Lung microvascular endothelial cell (primary cell): Measurements from ENCODE around the gene KLHL40. TPM values are rescaled to one million over a fixed set of nuclear protein-coding genes. Genes with fewer than 3 reads are reported as not detected.

ENCODE experiments used
- DNase-seq, 2 donors: peaks; one replicate each; pipeline versions ENCODE4 v3.0.0 to v3.0.0-alpha.2; 2010; ENCODE audit warnings: low read depth in 2 of 2
- total RNA-seq: library from RNA; depleted of rRNA; stranded (reverse); fragments of >200 nt; gene quantifications from 2 replicates; pipeline ENCODE4 v1.2.1, GENCODE V29; 2014

The KLHL40 gene, protein sequence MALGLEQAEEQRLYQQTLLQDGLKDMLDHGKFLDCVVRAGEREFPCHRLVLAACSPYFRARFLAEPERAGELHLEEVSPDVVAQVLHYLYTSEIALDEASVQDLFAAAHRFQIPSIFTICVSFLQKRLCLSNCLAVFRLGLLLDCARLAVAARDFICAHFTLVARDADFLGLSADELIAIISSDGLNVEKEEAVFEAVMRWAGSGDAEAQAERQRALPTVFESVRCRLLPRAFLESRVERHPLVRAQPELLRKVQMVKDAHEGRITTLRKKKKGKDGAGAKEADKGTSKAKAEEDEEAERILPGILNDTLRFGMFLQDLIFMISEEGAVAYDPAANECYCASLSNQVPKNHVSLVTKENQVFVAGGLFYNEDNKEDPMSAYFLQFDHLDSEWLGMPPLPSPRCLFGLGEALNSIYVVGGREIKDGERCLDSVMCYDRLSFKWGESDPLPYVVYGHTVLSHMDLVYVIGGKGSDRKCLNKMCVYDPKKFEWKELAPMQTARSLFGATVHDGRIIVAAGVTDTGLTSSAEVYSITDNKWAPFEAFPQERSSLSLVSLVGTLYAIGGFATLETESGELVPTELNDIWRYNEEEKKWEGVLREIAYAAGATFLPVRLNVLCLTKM
- not detected in 2 replicates for total RNA-seq

- no peak for DNase-seq
Observed at GRCh38 chr3:42685363-42685881, at the start of gene KLHL40. Gene KLHL40 (plus strand): TSS chr3:42685537. CDS start chr3:42685619, 82 bp downstream.

DNA sequence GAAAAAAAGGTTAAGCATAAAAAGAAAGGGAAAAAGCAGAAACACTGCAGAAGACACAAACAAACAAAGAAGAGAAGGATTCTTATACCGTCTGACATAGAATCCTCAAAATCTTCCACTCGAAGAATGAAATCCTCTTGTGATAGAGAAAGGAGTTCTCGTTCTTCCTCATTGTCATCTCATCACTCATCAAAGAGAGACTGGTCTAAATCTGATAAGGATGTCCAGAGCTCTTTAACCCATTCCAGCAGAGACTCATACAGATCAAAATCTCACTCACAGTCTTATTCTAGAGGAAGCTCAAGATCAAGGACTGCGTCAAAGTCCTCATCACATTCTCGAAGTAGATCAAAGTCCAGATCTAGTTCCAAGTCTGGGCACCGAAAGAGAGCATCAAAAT, 48.3 kb upstream of the KLHL40 start:
- DNase-seq: no peak

- peak in 1 of 2 donors; percentile 28 for DNase-seq
Observed at GRCh38 chr3:42638339-42638842, 46.9 kb upstream of the KLHL40 start.

DNA sequence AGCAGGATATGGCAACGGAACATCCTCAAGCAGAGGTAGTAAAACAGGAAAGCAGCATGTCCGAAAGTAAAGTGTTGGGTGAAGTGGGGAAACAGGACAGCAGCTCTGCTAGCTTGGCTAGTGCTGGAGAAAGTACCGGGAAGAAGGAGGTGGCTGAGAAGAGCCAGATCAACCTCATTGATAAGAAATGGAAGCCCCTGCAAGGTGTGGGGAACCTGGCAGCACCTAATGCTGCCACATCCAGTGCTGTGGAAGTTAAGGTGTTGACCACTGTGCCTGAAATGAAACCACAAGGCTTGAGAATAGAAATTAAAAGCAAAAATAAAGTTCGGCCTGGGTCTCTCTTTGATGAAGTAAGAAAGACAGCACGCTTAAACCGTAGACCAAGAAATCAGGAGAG, 46.1 kb upstream of the KLHL40 start:
- DNase-seq: no peak

- DNase-seq: no peak
Observed at GRCh38 chr3:42640129-42640528, 45.2 kb upstream of the KLHL40 start.

GRCh38 chr3:42640771-42641370, 44.5 kb upstream of the KLHL40 start:
- DNase-seq: no peak

GRCh38 chr3:42647821-42648459, 37.4 kb upstream of the KLHL40 start:
- no peak for DNase-seq

DNA sequence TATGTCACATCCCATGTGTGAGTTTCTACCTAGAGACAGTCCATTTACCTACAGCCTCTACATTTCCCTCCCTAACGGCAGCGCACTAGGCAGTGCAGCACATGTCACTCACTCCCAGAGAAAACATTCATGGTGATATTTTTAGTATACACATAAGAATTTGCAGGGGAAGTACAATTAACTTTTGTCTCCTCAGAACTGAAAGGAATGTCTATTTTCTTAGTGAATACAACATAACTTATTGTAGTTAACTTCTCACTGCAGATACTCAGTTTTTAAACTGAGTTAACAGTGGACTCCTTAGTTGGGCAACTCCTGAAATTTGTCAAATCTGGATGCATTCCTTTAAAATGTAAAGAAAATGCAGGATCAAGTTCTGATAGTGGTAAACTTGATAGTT, 36.3 kb upstream of the KLHL40 start:
- no peak for DNase-seq

- no peak for DNase-seq
Observed at GRCh38 chr3:42649783-42650182, 35.6 kb upstream of the KLHL40 start.

DNA sequence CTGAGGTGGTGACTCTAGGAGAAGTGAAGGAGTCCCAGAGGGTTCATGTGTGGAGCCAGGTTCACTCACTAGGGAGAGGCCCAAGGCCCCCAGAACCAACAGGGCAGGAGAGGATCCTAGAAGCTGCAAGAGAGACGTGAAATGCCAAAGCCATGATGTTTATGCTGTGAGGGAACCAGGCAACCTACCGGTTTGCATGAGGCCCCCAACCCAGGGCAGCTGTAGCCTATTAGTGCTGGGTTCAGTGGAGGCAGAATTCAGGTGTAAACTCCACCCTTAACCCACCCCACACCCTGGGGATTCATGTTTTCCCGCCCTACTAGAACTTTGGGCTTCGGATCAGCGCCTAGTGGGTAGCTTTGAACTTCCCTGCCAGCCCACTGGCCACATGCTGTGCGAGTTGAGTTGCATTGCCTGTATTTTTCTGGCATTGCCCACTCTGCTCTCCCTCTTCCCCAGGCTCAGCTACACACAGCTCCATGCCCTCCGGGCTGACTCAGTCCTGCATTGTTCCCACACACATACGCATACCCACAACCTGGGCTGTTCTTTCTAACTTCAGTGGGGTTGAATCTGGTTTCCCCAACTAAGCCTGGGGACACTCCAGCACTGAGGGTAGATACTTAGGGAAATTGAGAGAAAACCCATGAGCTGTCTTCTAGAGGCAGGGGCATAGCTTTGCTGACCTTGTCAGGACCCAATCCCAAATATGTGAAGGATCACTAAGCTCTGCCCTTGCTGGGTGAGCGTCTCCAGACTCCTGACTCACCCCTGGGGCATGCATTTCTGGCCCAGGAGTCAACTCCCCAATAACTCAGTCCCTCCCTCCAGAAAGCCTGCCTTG, 33.9 kb upstream of the KLHL40 start:
- DNase-seq: no peak

DNA sequence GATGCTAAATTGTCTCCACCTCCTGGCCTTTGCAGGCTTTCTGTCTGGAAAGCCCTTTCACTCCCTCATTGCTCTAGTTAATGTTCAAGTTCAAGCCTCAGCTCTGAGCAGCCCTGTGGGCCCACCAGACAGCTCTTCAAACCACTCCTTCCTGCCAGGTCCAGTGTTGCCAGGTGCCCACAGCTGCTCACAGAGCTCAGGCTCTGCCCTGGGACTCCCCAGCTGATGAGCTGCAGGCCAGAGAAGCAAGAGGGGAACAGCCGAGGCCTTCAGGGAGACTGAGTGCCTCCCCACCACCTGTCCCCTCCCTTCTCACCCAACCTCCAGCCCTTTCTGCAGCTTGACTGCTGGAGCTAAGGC, 33.1 kb upstream of the KLHL40 start:
- DNase-seq: no peak

- DNase-seq: peak; percentile 70 to 86
Observed at GRCh38 chr3:42652611-42653302, 32.6 kb upstream of the KLHL40 start.

GRCh38 chr3:42653303-42653559, 32.1 kb upstream of the KLHL40 start:
- no peak for DNase-seq

DNA sequence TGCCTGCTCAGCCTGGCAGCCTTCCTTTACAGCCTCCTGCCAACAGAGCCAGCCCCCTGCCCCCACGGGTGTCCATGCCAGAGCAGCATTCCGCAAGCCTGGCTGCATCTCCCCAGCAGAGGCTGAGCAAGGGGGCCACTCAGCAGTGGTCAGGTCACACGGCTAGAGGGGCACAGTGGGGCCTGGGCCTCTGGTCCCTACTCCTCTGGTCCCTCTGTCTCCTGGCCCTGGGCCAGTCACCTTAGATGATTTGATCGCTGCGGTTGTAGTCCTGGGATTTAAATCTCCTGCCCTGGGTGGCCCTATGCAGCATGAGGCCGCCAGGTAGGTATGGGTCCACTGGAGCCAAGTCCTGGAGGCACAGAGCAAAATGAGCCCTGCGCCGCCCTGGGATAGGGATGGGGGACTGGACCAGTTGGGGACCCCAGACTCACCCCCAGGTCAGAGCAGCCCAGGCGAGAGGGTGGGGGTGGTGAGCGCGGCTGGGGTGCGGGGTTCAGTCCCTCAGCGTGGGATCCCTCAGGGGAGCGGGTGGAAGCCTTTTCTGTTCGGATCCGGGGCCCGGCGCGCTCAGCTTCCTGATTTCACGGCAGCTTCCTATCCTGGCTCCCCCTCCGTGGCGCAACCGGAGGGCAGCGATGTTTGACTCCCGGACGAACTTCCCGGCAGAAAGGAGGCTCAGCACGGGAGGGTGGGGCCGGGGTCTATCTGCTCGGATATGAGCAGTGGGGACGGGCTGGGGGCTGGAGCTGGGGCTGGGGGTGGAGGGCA, 31.6 kb upstream of the KLHL40 start, which contains the start of gene ZBTB47:
Gene ZBTB47, plus strand, starts transcription at position 138 of the 771 bp plus-strand sequence. CDS start 4,659 bp downstream, outside the sequence.
- DNase-seq: peak; percentile 33 to 46

GRCh38 chr3:42654331-42655201, 30.8 kb upstream of the KLHL40 start:
- peak; percentile 57 to 62 for DNase-seq

GRCh38 chr3:42655331-42655888, 29.9 kb upstream of the KLHL40 start:
- no peak for DNase-seq

- peak in 1 of 2 donors; percentile 67 for DNase-seq
Observed at GRCh38 chr3:42655980-42656679, 29.2 kb upstream of the KLHL40 start.
